LNCAP (cell line): Measurements from ENCODE around the gene LVRN.

Source experiments
- CTCF ChIP-seq: fragments of 450-650 bp; IDR thresholded peaks from 2 replicates; pipeline ENCODE4 v1.5.1; 2017; ENCODE audit warnings: mild to moderate bottlenecking

Gene LVRN

GRCh38 chr5:116042375-116042774 lies 80.1 kb downstream of the LVRN start:
- TF ChIP-seq CTCF = no peak

GRCh38 chr5:116044073-116044472 lies 81.8 kb downstream of the LVRN start:
- no peak for TF ChIP-seq CTCF

GRCh38 chr5:116045821-116046220 lies 83.5 kb downstream of the LVRN start:
- TF ChIP-seq CTCF = no peak

- no peak for TF ChIP-seq CTCF
Measured at GRCh38 chr5:116046261-116046660, 84.0 kb downstream of the LVRN start.

- no peak for TF ChIP-seq CTCF
Measured at GRCh38 chr5:116046823-116047222, 84.5 kb downstream of the LVRN start.

GRCh38 chr5:116058346-116058936 lies 96.2 kb downstream of the LVRN start:
- TF ChIP-seq CTCF = no peak

- peak; percentile 38; the same call in 1 of the 2 replicates for TF ChIP-seq CTCF
Measured at GRCh38 chr5:116062352-116062751, 100.1 kb downstream of the LVRN start.

- TF ChIP-seq CTCF = no peak
Measured at GRCh38 chr5:116063950-116064349, 101.7 kb downstream of the LVRN start.
